HG03095 (cell line): ENCODE results near the gene KCNH2.
"Not testable (repeated sequence)": the region's sequence is repeated elsewhere in the genome, so short reads cannot be mapped to it uniquely, and the experiment has no call there.

Experiments
- ATAC-seq: cut with Tn5 transposase; IDR thresholded peaks from one replicate; pipeline ENCODE4 v1.9.1; 2021; ENCODE audit warnings: moderate library complexity; ENCODE audit not compliant: unreplicated experiment

The KCNH2 gene

DNA sequence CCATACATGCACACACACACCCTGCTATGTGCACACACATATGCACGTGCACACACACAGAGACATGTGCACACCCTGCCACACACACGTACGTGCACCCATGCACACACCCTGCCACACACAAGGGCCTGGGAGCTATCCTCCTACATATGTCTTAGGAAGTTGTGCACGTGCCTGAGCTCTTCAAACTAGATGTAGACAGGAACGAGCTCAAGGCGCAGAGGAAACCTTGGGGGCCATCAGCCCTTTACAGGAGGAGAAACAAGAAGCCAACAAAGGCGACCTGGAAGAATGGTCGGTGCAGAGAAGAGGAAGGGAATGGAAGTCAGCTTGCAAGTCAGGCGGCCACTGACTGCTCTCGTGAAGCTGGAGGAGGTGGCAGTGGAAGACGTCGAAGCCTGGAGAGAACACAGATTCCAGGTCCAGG, 67.1 kb downstream of the KCNH2 start:
- no peak for ATAC-seq

DNA sequence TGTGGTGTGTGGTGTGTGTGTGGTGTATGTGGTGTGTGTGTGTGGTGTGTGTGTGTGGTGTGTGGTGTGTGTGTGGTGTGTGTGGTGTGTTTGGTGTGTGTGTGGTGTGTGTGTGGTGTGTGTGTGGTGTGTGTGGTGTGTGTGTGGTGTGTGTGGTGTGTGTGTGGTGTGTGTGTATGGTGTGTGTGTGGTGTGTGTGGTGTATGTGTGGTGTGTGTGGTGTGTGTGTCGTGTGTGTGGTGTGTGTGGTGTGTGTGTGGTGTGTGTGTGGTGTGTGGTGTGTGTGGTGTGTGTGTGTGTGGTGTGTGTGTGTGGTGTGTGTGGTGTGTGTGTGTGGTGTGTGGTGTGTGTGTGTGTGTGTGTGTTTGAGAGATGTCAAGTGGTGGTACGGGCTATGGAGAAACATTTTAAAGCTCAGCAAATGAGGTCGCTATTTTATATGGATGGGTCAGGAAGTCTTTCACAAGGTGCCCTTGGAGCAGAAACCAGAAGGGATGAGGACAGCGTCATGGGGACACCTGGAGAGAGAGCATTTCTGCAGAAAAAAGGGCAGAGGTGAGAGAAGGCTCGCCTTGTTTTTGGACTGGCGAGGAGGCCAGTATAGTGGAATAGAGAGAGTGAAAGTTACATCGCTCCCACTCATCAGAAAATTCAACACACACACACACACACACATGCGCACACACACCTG, 67.7 kb downstream of the KCNH2 start:
- ATAC-seq: not testable (repeated sequence)

- no peak for ATAC-seq
Observed at GRCh38 chr7:150909200-150909995, 68.7 kb downstream of the KCNH2 start.

DNA sequence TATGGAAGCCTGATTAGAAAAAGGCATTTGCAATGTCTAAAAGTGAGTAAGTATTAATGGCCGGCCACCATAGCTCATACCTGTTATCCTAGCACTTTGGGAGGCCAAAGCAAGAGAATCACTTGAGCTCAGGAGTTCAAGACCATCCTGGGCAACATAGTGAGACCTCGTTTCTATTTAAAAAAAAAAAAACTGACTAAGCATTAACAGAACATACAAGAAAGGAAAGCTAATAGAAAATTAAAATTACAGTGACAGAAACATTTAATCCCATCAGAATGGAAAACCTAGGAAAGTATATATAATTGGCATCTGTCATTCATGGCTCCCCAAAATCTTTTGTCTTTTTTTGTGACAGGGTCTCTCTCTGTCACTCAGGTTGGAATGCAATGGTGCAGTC, 69.9 kb downstream of the KCNH2 start:
- ATAC-seq: no peak

GRCh38 chr7:150904011-150904909, 73.9 kb downstream of the KCNH2 start:
- ATAC-seq: no peak

- ATAC-seq: no peak
Observed at GRCh38 chr7:150903606-150904005, 74.5 kb downstream of the KCNH2 start.

- ATAC-seq: no peak
Observed at GRCh38 chr7:150902078-150903033, 75.8 kb downstream of the KCNH2 start.

GRCh38 chr7:150901160-150902035, 76.7 kb downstream of the KCNH2 start:
- no peak for ATAC-seq

GRCh38 chr7:150900675-150901074, 77.4 kb downstream of the KCNH2 start:
- no peak for ATAC-seq

- no peak for ATAC-seq
Observed at GRCh38 chr7:150898475-150899011, 79.6 kb downstream of the KCNH2 start.

GRCh38 chr7:150897502-150898474, 80.3 kb downstream of the KCNH2 start:
- peak; percentile 77 for ATAC-seq

DNA sequence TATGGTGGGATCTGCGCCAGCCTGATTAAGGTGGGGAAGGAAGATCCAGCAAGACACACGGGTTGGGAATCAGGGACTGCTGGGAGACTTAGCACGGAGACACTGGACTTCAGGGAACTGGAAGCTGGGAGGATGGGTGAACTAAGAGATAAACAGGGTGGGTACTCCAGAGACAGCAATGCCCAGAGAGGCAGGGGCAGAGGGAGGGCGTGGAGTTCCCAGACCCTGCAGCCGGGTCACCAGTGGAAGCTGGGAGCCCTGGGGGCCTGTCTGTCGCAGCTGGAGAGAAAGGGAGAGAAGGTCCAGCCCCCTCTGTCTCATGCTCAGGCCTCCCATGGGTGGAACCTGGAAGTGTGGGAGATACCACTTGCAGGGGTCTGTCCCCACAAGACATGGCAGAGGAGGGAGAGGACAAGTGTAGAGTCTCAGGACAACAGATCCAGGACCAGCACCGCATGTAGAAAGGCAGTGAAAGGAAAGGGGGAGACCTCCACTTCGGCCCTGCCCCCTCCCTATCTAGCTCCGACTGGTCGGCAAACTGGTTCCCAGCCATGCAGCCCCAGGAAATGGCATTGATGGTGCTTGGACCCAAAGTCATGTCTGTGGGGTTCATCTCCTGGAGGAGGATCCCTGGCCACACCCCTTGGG, 81.4 kb downstream of the KCNH2 start:
- ATAC-seq: no peak

GRCh38 chr7:150895809-150896208, 82.3 kb downstream of the KCNH2 start:
- no peak for ATAC-seq
